ENCODE measurements around the gene OTOF. TPM values are rescaled to one million over a fixed set of nuclear protein-coding genes. Genes with fewer than 3 reads are reported as not detected.
"Not testable (repeated sequence)": the region's sequence is repeated elsewhere in the genome, so short reads cannot be mapped to it uniquely, and the experiment has no call there.

OTOF gene
- total RNA-seq, 1 donor from 2014 or later = 0.09 TPM

GRCh38 chr2:26480566-26481423, 2.9 kb upstream of the OTOF start:
- DNase-seq (ENCODE audit: low spot score) = no peak

- DNase-seq (ENCODE audit: low spot score) = no peak
These were observed 2.1 kb upstream of the OTOF start for GRCh38 chr2:26479789-26480565.

- DNase-seq (ENCODE audit: low spot score) = no peak
These were observed 1.3 kb upstream of the OTOF start for GRCh38 chr2:26479131-26479788.

GRCh38 chr2:26478366-26478765, 442 bp upstream of the OTOF start:
- DNase-seq (ENCODE audit: low spot score) = no peak

GRCh38 chr2:26477126-26477910, 606 bp downstream of the OTOF start:
- DNase-seq (ENCODE audit: low spot score) = no peak

GRCh38 chr2:26475832-26476501, 2.0 kb downstream of the OTOF start:
- no peak for DNase-seq (ENCODE audit: low spot score)

- no peak for DNase-seq (ENCODE audit: low spot score)
These were observed 2.9 kb downstream of the OTOF start for GRCh38 chr2:26475037-26475436.

- no peak for DNase-seq (ENCODE audit: low spot score)
These were observed 3.6 kb downstream of the OTOF start for GRCh38 chr2:26474261-26474785.

- DNase-seq (ENCODE audit: low spot score) = no peak
These were observed 4.1 kb downstream of the OTOF start for GRCh38 chr2:26473796-26474195.

- DNase-seq (ENCODE audit: low spot score) = no peak
These were observed 4.9 kb downstream of the OTOF start for GRCh38 chr2:26472821-26473655.

- DNase-seq (ENCODE audit: low spot score) = no peak
These were observed 5.9 kb downstream of the OTOF start for GRCh38 chr2:26471766-26472706.

- DNase-seq (ENCODE audit: low spot score) = no peak
These were observed 6.6 kb downstream of the OTOF start for GRCh38 chr2:26471289-26471688.

GRCh38 chr2:26470601-26471260, 7.2 kb downstream of the OTOF start:
- DNase-seq (ENCODE audit: low spot score) = no peak

- DNase-seq (ENCODE audit: low spot score) = no peak
These were observed 8.0 kb downstream of the OTOF start for GRCh38 chr2:26469955-26470354.

- DNase-seq (ENCODE audit: low spot score) = peak; percentile 46
These were observed 8.7 kb downstream of the OTOF start for GRCh38 chr2:26469092-26469710.

- DNase-seq (ENCODE audit: low spot score) = not testable (repeated sequence)
These were observed 9.4 kb downstream of the OTOF start for GRCh38 chr2:26468544-26468943.

- DNase-seq (ENCODE audit: low spot score) = no peak
These were observed 11.1 kb downstream of the OTOF start for GRCh38 chr2:26466662-26467310.

All from mucosa of gallbladder (tissue), 1 donor.